Loucy (cell line): ENCODE data around the gene OR11H6.
"Not testable (repeated sequence)": the region's sequence is repeated elsewhere in the genome, so short reads cannot be mapped to it uniquely, and the experiment has no call there.

Experiments
- H2AFZ ChIP-seq: fragments of 200-600 bp; sonication (generic); 2 replicates; pipeline ENCODE4 v1.6.0; 2016; ENCODE audit warnings: antibody characterized with exemption, mild to moderate bottlenecking, low read length, moderate library complexity
- H3F3A ChIP-seq: fragments of 200-600 bp; 2 replicates; pipeline ENCODE4 v1.6.0; 2016; ENCODE audit warnings: antibody characterized with exemption, low read depth, mild to moderate bottlenecking
- H3K27me3 ChIP-seq: fragments of 200-600 bp; sonication (generic); 2 replicates; pipeline ENCODE4 v1.6.1; 2014; ENCODE audit warnings: low read length, mild to moderate bottlenecking; ENCODE audit not compliant: insufficient read depth, poor library complexity, severe bottlenecking
- H3K36me3 ChIP-seq: fragments of 200-600 bp; sonication (generic); 2 replicates; pipeline ENCODE4 v1.6.1; 2016; ENCODE audit warnings: low read length; ENCODE audit not compliant: insufficient read depth
- H3K4me1 ChIP-seq: fragments of 200-600 bp; sonication (generic); 2 replicates; pipeline ENCODE4 v1.5.1; 2014; ENCODE audit warnings: low read length, mild to moderate bottlenecking; ENCODE audit not compliant: insufficient read depth, poor library complexity, severe bottlenecking
- H3K4me2 ChIP-seq: fragments of 200-600 bp; sonication (generic); 2 replicates; pipeline ENCODE4 v1.6.0; 2014; ENCODE audit warnings: antibody characterized with exemption, low read length, low read depth, mild to moderate bottlenecking; ENCODE audit not compliant: poor library complexity, severe bottlenecking
- H3K4me3 ChIP-seq: fragments of 200-600 bp; sonication (generic); 2 replicates; pipeline ENCODE4 v1.5.1; 2014; ENCODE audit warnings: low read length, mild to moderate bottlenecking, mixed read lengths; ENCODE audit not compliant: poor library complexity, severe bottlenecking
- H3K79me2 ChIP-seq: fragments of 200-600 bp; sonication (generic); 2 replicates; pipeline ENCODE4 v1.6.1; 2014; ENCODE audit warnings: low read length; ENCODE audit not compliant: insufficient read depth
- H3K9ac ChIP-seq: fragments of 200-600 bp; sonication (generic); 2 replicates; pipeline ENCODE4 v1.6.0; 2014; ENCODE audit warnings: mild to moderate bottlenecking, low read depth, low read length, moderate library complexity; ENCODE audit not compliant: poor library complexity, severe bottlenecking
- H3K9me2 ChIP-seq: fragments of 200-600 bp; sonication (generic); replicated peaks from 2 replicates; pipeline ENCODE4 v1.6.1; 2016; ENCODE audit warnings: low read depth, low read length, mixed read lengths
- H3K9me3 ChIP-seq: fragments of 200-600 bp; sonication (generic); 2 replicates; pipeline ENCODE4 v1.6.1; 2014; ENCODE audit warnings: mild to moderate bottlenecking, antibody characterized with exemption, low read length, low read depth; ENCODE audit not compliant: insufficient read depth
- H4K20me1 ChIP-seq: fragments of 200-600 bp; sonication (generic); 2 replicates; pipeline ENCODE4 v1.6.0; 2014; ENCODE audit warnings: antibody characterized with exemption, low read length, mild to moderate bottlenecking; ENCODE audit not compliant: insufficient read depth, poor library complexity, severe bottlenecking
- CTCF ChIP-seq: fragments of 200-600 bp; sonication (generic); conservative IDR thresholded peaks from 2 replicates; pipeline ENCODE4 v1.5.1; 2014; ENCODE audit warnings: mild to moderate bottlenecking, antibody characterized with exemption, low read length
- EZH2phosphoT487 ChIP-seq: fragments of 200-600 bp; IDR thresholded peaks from 2 replicates; pipeline ENCODE4 v1.6.1; 2018; ENCODE audit warnings: antibody characterized with exemption, mild to moderate bottlenecking, moderate library complexity, borderline replicate concordance

OR11H6 gene

GRCh38 chr14:20198991-20199390 is 24.5 kb upstream of the OR11H6 start:
- no peaks in the 10 kb centered on the region for H3K4me1 ChIP-seq
- no peaks in the 10 kb centered on the region for H3K9me2 ChIP-seq
- no peaks in the 10 kb centered on the region for H4K20me1 ChIP-seq
- H3F3A ChIP-seq: no peaks in the 10 kb centered on the region
- H2AFZ ChIP-seq: no peak overlapping the region
- H3K27me3 ChIP-seq: no peaks in the 10 kb centered on the region
- no peaks in the 10 kb centered on the region for H3K36me3 ChIP-seq
- H3K4me2 ChIP-seq: no peak overlapping the region
- no peak overlapping the region for H3K9ac ChIP-seq
- no peak overlapping the region for H3K4me3 ChIP-seq
- H3K9me3 ChIP-seq: no peaks in the 10 kb centered on the region
- TF ChIP-seq EZH2phosphoT487 (no peak), CTCF (no peak)
- H3K79me2 ChIP-seq: no peaks in the 10 kb centered on the region

GRCh38 chr14:20204721-20205120 is 18.8 kb upstream of the OR11H6 start:
- Histone ChIP-seq H3K4me3 (no peak overlapping the region), H3K79me2 (no peaks in the 10 kb centered on the region), H3F3A (no peaks in the 10 kb centered on the region), H3K4me2 (no peak overlapping the region), H3K27me3 (no peaks in the 10 kb centered on the region), H3K9me3 (no peaks in the 10 kb centered on the region), H4K20me1 (no peaks in the 10 kb centered on the region), H2AFZ (no peak overlapping the region), H3K9ac (no peak overlapping the region), H3K36me3 (no peaks in the 10 kb centered on the region), H3K9me2 (no peaks in the 10 kb centered on the region), H3K4me1 (no peaks in the 10 kb centered on the region)
- TF ChIP-seq CTCF (no peak), EZH2phosphoT487 (no peak)

- no peaks in the 10 kb centered on the region for H4K20me1 ChIP-seq
- no peak overlapping the region for H3K4me3 ChIP-seq
- H3K79me2 ChIP-seq: no peaks in the 10 kb centered on the region
- H2AFZ ChIP-seq: no peak overlapping the region
- no peaks in the 10 kb centered on the region for H3K4me1 ChIP-seq
- H3F3A ChIP-seq: no peaks in the 10 kb centered on the region
- no peak overlapping the region for H3K4me2 ChIP-seq
- H3K27me3 ChIP-seq: no peaks in the 10 kb centered on the region
- TF ChIP-seq CTCF (no peak), EZH2phosphoT487 (no peak)
- H3K9ac ChIP-seq: no peak overlapping the region
- H3K36me3 ChIP-seq: no peaks in the 10 kb centered on the region
- no peaks in the 10 kb centered on the region for H3K9me3 ChIP-seq
- H3K9me2 ChIP-seq: no peaks in the 10 kb centered on the region
Observed at GRCh38 chr14:20209595-20209994, 13.9 kb upstream of the OR11H6 start.

GRCh38 chr14:20212406-20212805 is 11.1 kb upstream of the OR11H6 start:
- not testable (repeated sequence) for H3K27me3 ChIP-seq, H3K4me1 ChIP-seq, H3K36me3 ChIP-seq, H3F3A ChIP-seq, H3K9ac ChIP-seq, H3K9me3 ChIP-seq, H3K4me3 ChIP-seq, H3K79me2 ChIP-seq, H3K4me2 ChIP-seq, H3K9me2 ChIP-seq, H4K20me1 ChIP-seq, H2AFZ ChIP-seq
